ENCODE measurements around the gene ADCY3. TPM values are rescaled to one million over a fixed set of nuclear protein-coding genes. Genes with fewer than 3 reads are reported as not detected.

ADCY3 gene
- total and polyA plus RNA-seq, 9 donors = 27.1 to 150 (median 97.4) TPM

DNA sequence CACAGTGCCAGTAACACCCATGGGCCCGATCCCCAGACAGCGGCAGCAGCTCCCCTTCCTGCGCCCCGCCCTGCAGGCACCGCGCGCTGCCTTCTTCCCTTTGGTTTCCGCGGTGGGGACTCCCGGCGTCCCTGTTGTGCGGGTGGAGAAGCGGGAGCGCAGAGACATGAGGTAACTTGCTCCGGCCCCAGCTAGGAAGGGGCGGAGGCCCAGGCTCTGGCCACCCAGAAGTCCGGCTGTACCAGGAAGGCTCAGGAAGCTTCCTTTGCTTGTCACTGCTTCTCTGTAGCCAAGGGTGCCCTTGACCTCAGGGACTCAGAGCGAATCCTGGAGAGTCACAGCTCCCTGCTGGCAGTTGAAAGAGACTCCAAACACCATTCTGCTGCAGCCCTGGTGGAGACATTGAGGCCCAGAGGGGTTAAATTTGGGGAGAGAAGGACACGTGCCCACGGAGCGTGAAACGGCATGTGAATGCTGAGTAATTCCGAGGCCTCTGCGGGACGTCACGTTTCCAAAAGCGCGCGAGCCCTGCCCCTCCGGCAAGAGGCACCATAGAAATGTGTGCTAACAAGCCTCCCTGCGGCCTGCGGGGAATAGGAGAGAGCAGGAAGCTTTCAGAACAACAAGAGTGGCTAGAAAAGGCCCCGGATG lies 6.7 kb upstream of the ADCY3 start:
- intact Hi-C loops (cut with DNase I) = no loop called here

DNA sequence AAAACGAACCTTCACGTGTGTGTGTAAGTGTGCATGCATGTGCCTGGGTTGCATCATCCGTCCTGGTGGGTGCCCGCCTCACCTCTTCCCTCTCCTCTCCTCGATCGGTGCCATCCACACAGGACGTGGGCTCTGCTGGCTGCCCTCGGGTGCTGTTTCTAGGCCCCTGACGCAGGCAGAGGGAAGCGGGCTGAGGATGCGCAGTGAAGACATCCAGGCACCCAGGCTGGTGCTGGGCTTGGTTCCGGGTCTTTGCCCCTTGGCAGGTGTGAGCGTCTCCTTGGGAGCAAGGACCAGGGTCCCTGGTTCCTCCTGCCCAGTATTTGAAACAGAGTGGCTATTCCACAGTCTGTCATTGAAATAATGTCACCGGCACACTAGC lies 6.2 kb upstream of the ADCY3 start:
- Histone ChIP-seq H3K9me3 (no peaks in the 10 kb centered on the region), H3K27ac (peak overlapping the region; percentile 49 to 71), H3K36me3 (no peaks in the 10 kb centered on the region), H3K4me3 (no peak overlapping the region), H3K27me3 (no peaks in the 10 kb centered on the region), H3K4me1 (ENCODE audit: insufficient read depth) (peaks cover 2% of the 10 kb centered on the region)
- TF ChIP-seq, protein P1, sequence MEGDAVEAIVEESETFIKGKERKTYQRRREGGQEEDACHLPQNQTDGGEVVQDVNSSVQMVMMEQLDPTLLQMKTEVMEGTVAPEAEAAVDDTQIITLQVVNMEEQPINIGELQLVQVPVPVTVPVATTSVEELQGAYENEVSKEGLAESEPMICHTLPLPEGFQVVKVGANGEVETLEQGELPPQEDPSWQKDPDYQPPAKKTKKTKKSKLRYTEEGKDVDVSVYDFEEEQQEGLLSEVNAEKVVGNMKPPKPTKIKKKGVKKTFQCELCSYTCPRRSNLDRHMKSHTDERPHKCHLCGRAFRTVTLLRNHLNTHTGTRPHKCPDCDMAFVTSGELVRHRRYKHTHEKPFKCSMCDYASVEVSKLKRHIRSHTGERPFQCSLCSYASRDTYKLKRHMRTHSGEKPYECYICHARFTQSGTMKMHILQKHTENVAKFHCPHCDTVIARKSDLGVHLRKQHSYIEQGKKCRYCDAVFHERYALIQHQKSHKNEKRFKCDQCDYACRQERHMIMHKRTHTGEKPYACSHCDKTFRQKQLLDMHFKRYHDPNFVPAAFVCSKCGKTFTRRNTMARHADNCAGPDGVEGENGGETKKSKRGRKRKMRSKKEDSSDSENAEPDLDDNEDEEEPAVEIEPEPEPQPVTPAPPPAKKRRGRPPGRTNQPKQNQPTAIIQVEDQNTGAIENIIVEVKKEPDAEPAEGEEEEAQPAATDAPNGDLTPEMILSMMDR (IDR thresholded peaks at IDR 0.05) = no peak
- no peak for TF ChIP-seq POLR2A (IDR thresholded peaks at IDR 0.05)
- TF ChIP-seq EP300 (IDR thresholded peaks at IDR 0.05) = no peak
- no peak for DNase-seq
- WGBS, 3 donors = 89 to 94% (median 90%) methylated on average over 14 of the region's 14 CpGs
- intact Hi-C loops (cut with DNase I) = no loop called here

More for the DNA sequence above, 6.7 kb upstream of the ADCY3 start:
- Histone ChIP-seq H3K4me1 (ENCODE audit: insufficient read depth) (peaks cover 2% of the 10 kb centered on the region), H3K4me3 (peak overlapping the region; percentile 19), H3K36me3 (no peaks in the 10 kb centered on the region), H3K27ac (peak overlapping the region; percentile 49 to 71), H3K9me3 (no peaks in the 10 kb centered on the region), H3K27me3 (no peaks in the 10 kb centered on the region)
- TF ChIP-seq, protein P1 (IDR thresholded peaks at IDR 0.05) = peak in 1 of 3 donors; percentile 17
- TF ChIP-seq EP300 (IDR thresholded peaks at IDR 0.05) = no peak
- TF ChIP-seq POLR2A (IDR thresholded peaks at IDR 0.05) = peak; percentile 13
- WGBS, 3 donors = 14 to 27% (median 17%) methylated on average over 25 to 33 of the region's 33 CpGs
- DNase-seq = peak; percentile 77 to 86 (median 84)

DNA sequence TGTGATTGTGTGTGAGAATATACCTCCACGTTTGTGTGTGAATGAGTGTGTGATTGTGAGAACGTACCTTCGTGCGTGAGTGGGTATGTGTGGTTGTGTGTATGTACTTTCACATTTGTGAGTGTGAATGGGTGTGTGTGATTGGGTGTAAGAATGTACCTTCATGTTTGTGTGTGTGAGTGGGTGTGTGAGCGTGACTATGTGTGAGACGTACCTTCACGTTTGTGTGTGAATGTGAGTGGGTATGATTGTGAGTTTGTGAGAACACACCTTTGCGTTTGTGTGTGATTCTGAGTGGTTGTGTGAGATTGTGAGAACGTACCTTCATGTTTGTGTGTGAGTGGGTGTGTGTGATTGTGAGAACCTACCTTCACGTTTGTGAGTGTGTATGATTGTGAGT lies 5.8 kb upstream of the ADCY3 start:
- DNase-seq = no peak
- no peaks in the 10 kb centered on the region for H3K27me3 ChIP-seq
- H3K4me3 ChIP-seq = no peak overlapping the region
- no peaks in the 10 kb centered on the region for H3K36me3 ChIP-seq
- intact Hi-C loops (cut with DNase I) = no loop called here
- 93 to 94% (median 93%) methylated on average over 10 of the region's 10 CpGs for WGBS, 3 donors
- H3K9me3 ChIP-seq = no peaks in the 10 kb centered on the region
- peaks cover 2% of the 10 kb centered on the region for H3K4me1 ChIP-seq (ENCODE audit: insufficient read depth)
- H3K27ac ChIP-seq = peak overlapping the region in 1 of 2 donors; percentile 49
- TF ChIP-seq, protein P1 (IDR thresholded peaks at IDR 0.05) = no peak
- no peak for TF ChIP-seq EP300 (IDR thresholded peaks at IDR 0.05)
- no peak for TF ChIP-seq POLR2A (IDR thresholded peaks at IDR 0.05)

DNA sequence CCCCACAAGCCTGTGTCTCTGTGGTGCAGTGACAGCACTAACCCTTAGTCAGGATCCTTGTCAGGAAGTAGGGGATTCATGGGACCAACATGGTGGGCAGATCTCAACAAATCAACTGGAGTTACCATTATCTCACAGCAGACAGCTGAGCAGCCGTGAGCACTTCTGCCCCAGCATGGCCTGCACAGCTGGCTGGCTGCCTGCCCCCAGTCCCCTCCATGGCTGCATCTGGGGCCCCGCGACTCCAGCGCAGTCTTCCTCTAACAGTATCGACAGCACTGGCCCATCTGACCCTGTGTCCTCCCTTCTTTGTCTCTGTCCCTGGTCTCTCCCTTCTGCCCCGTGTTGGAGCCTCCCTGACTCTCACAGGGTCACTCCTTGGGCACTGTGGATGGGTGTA lies 4.7 kb upstream of the ADCY3 start:
- H3K36me3 ChIP-seq = no peaks in the 10 kb centered on the region
- H3K9me3 ChIP-seq = no peaks in the 10 kb centered on the region
- DNase-seq = peak in 1 of 5 donors; percentile 37
- no peak for TF ChIP-seq EP300 (IDR thresholded peaks at IDR 0.05)
- TF ChIP-seq, protein P1 (IDR thresholded peaks at IDR 0.05) = no peak
- TF ChIP-seq POLR2A (IDR thresholded peaks at IDR 0.05) = no peak
- intact Hi-C loops (cut with DNase I) = loop anchor here in 1 of 4 donors (5.0 kb wide), 1 partner anchor 67 kb away; no protein-coding TSS in a partner anchor
- peaks cover 2% of the 10 kb centered on the region for H3K4me1 ChIP-seq (ENCODE audit: insufficient read depth)
- H3K4me3 ChIP-seq = no peak overlapping the region
- H3K27ac ChIP-seq = no peak overlapping the region
- H3K27me3 ChIP-seq = no peaks in the 10 kb centered on the region
- 71 to 78% (median 75%) methylated on average over 6 of the region's 6 CpGs for WGBS, 3 donors
